Activated gamma-delta T cell treated with anti-CD3 and anti-CD28 coated beads, Interleukin-2, amount 50 U/mL, for 16 hours (primary cell): ENCODE results near the gene CBLC.
A peak's percentile ranks its signal among the peaks of the same experiment; 100 is the strongest.
"Not testable (repeated sequence)": the region's sequence is repeated elsewhere in the genome, so short reads cannot be mapped to it uniquely, and the experiment has no call there.

Experiments used
- DNase-seq: peaks from one replicate; pipeline ENCODE4 v3.0.0-alpha.2; 2020; ENCODE audit warnings: low read depth

The CBLC gene

DNA sequence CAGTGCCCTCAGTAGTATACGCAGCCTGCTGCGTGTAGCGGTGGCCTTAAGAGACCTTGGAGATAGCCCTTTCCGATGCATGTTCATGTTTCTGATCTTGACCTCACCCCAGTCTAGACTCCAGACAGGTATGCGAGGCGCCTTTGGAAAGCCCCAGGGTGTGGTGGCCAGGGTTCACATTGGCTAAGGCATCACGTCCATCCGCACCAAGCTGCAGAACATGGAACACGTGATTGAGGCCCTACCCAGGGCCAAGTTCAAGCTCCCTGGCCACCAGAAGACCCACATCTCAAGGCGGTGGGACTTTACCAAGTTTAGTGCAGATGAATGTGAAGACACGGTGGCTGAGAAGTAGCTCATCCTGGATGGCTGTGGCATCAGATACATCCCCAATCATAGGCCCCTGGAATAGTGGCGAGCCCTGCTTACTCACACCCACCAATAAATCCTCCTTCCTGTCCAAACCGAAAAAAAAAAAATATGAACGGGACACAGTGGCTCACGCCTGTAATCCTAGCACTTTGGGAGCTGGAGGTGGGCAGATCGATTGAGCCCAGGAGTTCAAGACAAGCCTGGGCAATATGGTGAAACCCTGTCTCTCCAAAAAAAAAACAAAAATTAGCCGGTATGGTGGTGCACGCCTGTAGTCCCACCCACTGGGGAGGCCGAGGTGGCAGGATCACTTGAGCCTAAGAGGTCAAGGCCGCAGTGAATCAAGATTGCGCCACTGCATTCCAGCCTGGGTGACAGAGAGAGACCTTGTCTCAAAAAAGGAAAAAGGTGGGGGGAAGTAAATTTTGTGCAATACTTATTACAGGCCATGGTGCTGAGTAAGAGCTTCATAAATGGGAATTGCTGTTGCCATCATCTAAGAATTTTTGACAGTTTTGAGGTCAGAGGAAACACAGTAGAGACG is 12.4 kb upstream of the CBLC start:
- no peak for DNase-seq

DNA sequence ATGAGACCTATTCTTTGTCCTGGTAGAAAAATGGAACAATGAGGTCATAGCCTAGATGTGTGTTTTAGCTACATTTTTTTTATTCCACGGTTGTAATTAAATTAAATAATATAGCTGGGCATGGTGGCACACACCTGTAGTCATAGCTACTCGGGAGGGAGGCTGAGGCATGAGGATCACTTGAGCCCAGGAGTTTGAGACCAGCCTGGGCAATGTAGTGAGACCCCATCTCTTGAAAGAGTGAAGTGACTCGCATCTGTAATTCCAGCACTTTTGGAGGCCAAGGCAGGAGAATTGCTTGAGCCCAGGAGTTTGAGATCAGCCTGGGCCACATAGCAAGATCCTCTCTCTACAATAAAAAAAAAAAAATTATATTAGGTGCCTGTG is 11.7 kb upstream of the CBLC start:
- no peak for DNase-seq

GRCh38 chr19:44767295-44768180 is 10.2 kb upstream of the CBLC start:
- DNase-seq = no peak

GRCh38 chr19:44770550-44771257 is 7.0 kb upstream of the CBLC start:
- DNase-seq = peak; percentile 94

GRCh38 chr19:44772144-44772543 is 5.5 kb upstream of the CBLC start:
- not testable (repeated sequence) for DNase-seq

GRCh38 chr19:44772959-44773358 is 4.7 kb upstream of the CBLC start:
- DNase-seq = no peak

DNA sequence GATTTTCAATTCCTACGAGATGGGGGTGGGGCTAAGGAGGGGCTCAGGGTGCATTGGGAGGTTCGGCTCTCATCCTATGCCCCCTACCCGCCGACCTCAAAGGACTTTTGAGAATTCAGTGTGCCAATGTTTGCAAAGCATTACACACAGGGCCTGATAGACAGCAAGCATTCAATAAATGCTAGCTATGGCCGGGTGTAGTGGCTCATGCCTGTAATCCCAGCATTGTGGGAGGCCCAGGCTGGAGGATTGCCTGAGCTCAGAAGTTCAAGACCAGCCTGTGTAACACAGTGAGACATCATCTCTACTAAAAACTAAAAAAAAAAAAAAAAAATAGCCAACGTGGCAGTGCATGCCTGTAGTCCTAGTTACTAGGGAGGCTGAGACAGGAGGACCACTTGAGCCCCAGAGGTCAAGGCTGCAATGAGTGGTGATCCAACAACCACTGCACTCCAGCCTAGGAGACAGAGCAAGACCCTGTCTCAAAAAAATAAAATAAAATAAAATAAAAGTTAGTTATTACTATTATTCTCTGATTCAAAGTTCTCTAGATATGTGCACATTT is 1.9 kb upstream of the CBLC start:
- no peak for DNase-seq

GRCh38 chr19:44776402-44777096 is 1.1 kb upstream of the CBLC start:
- DNase-seq = no peak

GRCh38 chr19:44779150-44779549 is 1.5 kb downstream of the CBLC start:
- DNase-seq = no peak

- DNase-seq = not testable (repeated sequence)
These were observed 4.0 kb downstream of the CBLC start for GRCh38 chr19:44781694-44782093.

- no peak for DNase-seq
These were observed 5.0 kb downstream of the CBLC start for GRCh38 chr19:44782729-44783128.

DNA sequence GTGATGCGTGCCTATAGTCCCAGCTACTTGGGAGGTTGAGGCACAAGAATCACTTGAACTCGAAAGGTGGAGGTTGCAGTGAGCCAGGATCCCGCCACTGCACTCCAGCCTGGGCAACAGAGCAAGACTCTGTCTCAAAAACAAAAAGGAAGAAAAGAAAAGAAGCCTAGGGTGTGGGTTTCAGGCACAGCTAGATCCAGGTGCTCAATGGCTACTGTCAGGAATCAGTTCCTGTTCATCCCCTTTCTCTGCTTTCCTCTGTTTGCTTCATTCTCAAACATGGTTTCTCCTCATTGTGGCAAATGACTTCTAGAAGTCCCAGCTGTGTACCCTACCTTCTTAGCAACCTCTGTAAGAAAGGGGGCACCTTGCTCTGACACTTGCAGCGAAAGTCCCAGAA is 5.9 kb downstream of the CBLC start:
- DNase-seq = no peak

DNA sequence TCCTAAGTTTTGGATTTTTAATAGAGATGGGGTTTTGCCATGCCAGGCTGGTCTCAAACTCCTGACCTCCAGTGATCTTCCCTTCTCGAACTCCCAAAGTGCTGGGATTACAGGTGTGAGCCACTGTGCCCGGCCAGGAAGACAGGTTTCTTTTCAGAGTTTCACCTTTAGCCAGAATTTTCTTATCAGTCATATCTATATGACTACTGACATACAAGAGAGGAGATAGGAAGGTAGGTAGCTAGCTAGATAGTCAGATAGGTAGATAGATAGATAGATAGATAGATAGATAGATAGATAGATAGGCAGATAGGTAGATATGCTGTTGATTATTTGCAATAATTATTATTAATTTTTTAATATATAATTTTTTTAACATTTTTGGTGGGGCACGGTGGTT is 7.6 kb downstream of the CBLC start:
- no peak for DNase-seq

DNA sequence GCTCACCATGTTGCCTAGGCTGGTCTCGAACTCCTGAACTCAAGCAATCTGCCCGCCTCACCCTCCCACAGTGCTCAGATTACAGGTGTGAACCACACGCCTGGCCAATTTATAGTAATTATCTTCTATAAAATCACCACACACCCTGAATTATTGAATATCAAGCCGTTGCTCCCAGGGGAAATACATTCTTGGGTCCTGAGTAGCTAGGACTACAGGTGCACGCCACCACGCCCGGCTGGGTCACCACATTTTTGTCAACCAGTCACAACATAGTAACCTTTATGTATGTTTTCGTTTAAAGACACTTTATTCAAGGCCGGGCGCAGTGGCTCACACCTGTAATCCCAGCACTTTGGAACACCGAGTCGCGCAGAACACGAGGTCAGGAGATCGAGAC is 8.3 kb downstream of the CBLC start:
- DNase-seq = no peak

- DNase-seq = no peak
These were observed 11.3 kb downstream of the CBLC start for GRCh38 chr19:44788971-44789370.

- no peak for DNase-seq
These were observed 12.3 kb downstream of the CBLC start for GRCh38 chr19:44789943-44790483.

GRCh38 chr19:44792281-44792680 is 14.6 kb downstream of the CBLC start:
- no peak for DNase-seq

- DNase-seq = no peak
These were observed 16.9 kb downstream of the CBLC start for GRCh38 chr19:44794610-44795009.

DNA sequence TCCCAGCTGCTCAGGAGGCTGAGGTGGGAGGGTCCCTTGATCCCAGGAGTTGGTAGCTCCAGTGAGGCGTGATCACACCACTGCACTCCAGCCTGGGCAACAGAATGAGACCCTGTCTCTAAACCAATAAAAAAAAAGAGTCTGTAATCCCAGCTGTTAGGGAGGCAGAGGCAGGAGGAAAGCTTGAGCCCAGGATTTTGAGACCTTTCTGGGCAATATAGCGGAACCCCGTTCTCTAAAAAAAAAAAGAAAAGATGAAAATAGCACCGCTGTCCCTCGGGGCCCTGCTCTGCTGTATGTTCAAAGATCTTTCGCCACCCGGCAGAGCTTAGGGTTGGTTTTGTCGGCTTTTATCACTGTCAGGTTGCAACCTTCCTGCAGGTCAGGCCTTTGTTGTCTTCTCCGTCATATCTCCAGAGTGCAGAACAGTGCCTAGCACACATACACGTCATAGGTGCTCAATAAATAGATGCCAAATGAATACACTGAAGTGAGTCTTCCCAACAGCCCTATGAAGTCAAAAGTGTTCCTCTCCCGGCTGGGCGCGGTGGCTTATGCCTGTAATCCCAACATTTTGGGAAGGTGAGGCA is 17.8 kb downstream of the CBLC start:
- DNase-seq = no peak

GRCh38 chr19:44796701-44797115 is 19.0 kb downstream of the CBLC start:
- no peak for DNase-seq
